Measurements from ENCODE around the gene USP5. TPM values are rescaled to one million over a fixed set of nuclear protein-coding genes. Genes with fewer than 3 reads are reported as not detected.

USP5 gene
- polyA plus RNA-seq, 1 of the 3 experiments (the other 2 are of a cell fraction): 97.2 TPM

DNA sequence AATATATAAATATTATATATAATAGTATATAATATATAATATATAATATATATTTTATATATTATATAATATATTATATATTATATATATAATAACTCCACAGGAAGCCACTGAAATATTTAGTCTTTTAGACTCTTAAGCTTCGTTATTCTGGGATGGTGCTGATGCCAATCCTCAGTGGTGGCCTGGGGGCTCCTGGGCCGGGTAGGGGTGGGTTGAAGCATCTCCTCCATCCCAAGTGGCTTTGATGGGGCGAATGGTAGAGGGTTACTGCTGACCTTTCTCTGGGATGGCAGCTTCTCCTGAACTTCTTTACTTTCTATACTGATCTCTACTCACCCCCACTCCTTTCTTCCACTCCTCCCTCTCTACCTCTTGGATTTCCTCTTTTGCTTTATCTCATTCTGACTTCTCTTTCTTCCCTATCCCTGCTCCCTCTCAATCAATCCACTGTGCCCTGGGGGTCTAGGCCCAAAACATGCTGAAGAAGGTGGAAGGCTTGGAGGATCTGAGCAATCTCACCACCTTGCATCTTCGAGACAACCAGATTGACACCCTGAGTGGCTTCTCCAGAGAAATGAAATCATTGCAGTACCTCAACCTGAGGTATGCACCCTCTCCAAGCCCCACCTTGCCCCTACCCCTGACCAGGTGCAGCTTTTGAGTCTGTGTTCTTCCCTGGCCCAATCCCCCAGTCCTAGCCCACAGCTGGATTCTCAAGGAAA lies 57.6 kb downstream of the USP5 start:
- Histone ChIP-seq H3K4me3 (ENCODE audit: low read depth in 2 of 2, low read length in 1 of 2) (no peak overlapping the region), H3K9me2 (no peaks in the 10 kb centered on the region), H3K4me1 (ENCODE audit: control insufficient read depth in 1 of 2, insufficient read depth in 2 of 2, low read depth in 1 of 2, low read length in 1 of 2) (peaks cover 5 to 13% of the 10 kb centered on the region in 2 experiments; a peak in 2 of 4 replicates), H3K36me3 (replicated peaks in 1 of 2; ENCODE audit: control insufficient read depth in 1 of 2, insufficient read depth in 2 of 2, low read length in 1 of 2) (peaks cover 0 to 5% of the 10 kb centered on the region in 2 experiments), H3K27ac (ENCODE audit: low read depth in 2 of 2, low read length in 1 of 2) (no peak overlapping the region), H4K20me1 (ENCODE audit: insufficient read depth) (no peaks in the 10 kb centered on the region), H2AFZ (ENCODE audit: low read depth) (no peak overlapping the region), H3K9me3 (no peaks in the 10 kb centered on the region), H3K27me3 (ENCODE audit: insufficient read depth) (no peaks in the 10 kb centered on the region), H3F3A (replicated peaks; ENCODE audit: insufficient read depth) (peaks cover 4% of the 10 kb centered on the region), H3K9ac (no peak overlapping the region), H3K79me2 (ENCODE audit: insufficient read depth) (no peaks in the 10 kb centered on the region), H3K4me2 (no peak overlapping the region)
- ChIA-PET CTCF (interaction anchor here (0.6 to 9.6 kb wide), 8 partner anchors 16 to 203 kb away, joined by 3 to 62 read pairs (median 6); partner anchors contain the start of genes ATN1 and SPSB2), POLR2A (interaction anchor here (1.2 to 1.3 kb wide), 2 partner anchors 34 to 37 kb away, joined by 3 read pairs; partner anchors contain the start of genes C12orf57, RNU7-1 and SPSB2)
- no peak for TF ChIP-seq MEF2A (IDR thresholded peaks at IDR 0.05; ENCODE audit: borderline replicate concordance, low read depth)
- TF ChIP-seq, protein P1, sequence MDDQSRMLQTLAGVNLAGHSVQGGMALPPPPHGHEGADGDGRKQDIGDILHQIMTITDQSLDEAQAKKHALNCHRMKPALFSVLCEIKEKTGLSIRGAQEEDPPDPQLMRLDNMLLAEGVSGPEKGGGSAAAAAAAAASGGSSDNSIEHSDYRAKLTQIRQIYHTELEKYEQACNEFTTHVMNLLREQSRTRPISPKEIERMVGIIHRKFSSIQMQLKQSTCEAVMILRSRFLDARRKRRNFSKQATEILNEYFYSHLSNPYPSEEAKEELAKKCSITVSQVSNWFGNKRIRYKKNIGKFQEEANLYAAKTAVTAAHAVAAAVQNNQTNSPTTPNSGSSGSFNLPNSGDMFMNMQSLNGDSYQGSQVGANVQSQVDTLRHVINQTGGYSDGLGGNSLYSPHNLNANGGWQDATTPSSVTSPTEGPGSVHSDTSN (IDR thresholded peaks at IDR 0.05): no peak
- TF ChIP-seq, protein P2, sequence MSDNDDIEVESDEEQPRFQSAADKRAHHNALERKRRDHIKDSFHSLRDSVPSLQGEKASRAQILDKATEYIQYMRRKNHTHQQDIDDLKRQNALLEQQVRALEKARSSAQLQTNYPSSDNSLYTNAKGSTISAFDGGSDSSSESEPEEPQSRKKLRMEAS (IDR thresholded peaks at IDR 0.05; ENCODE audit: low read depth): no peak
- 77% methylated on average over 4 of the region's 4 CpGs for WGBS (ENCODE audit: low lambda C conversion rate)
- no peak for DNase-seq

DNA sequence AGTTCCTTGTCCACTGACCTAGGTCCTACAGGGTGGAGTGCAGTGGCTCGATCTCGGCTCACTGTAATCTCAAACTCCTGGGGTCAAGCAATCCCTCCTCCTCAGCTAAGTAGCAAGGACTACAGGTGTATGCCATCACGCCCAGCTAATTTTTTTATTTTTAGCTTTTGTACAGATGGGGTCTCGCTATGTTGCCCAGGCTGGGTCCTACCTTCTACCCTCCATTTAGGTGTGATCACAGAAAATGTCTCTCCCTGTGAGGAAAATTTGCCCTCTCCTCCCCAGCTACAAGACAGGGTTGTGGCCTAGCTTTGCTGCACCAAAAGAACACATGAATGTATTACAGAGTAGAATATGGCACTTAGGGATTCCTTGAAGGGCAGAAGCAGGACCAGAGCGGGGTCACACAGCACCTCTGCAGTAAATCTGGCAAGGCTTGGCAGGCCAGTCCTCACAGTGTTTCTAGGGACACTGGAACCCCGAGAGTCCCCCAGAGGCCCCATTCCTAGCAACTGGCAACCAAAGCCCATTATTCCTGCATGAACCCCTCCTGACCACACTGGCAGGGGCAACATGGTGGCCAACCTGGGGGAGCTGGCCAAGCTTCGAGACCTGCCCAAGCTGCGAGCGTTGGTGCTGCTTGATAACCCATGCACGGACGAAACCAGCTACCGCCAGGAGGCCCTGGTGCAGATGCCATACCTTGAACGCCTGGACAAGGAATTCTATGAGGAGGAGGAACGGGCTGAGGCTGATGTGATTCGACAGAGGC lies 60.4 kb downstream of the USP5 start:
- DNase-seq: no peak
- WGBS (ENCODE audit: low lambda C conversion rate): 96% methylated on average over 15 of the region's 15 CpGs
- CTCF ChIA-PET: interaction anchor here (0.6 to 9.6 kb wide), 11 partner anchors 13 to 232 kb away, joined by 3 to 62 read pairs (median 5); partner anchors contain the start of genes C12orf57 and RNU7-1
- TF ChIP-seq SIN3A (IDR thresholded peaks at IDR 0.05; ENCODE audit: borderline replicate concordance, low read depth, low read length) (no peak), POLR2AphosphoS5 (IDR thresholded peaks at IDR 0.05; ENCODE audit: low read depth, low read length) (no peak), TEAD4 (IDR thresholded peaks at IDR 0.05; ENCODE audit: borderline replicate concordance, insufficient read depth) (no peak), RAD21 (IDR thresholded peaks at IDR 0.05; ENCODE audit: low read length) (no peak), YY1 (IDR thresholded peaks at IDR 0.05; ENCODE audit: low read depth) (no peak), NRF1 (IDR thresholded peaks at IDR 0.05; ENCODE audit: low read depth, low read length) (no peak)
- TF ChIP-seq, protein P3, sequence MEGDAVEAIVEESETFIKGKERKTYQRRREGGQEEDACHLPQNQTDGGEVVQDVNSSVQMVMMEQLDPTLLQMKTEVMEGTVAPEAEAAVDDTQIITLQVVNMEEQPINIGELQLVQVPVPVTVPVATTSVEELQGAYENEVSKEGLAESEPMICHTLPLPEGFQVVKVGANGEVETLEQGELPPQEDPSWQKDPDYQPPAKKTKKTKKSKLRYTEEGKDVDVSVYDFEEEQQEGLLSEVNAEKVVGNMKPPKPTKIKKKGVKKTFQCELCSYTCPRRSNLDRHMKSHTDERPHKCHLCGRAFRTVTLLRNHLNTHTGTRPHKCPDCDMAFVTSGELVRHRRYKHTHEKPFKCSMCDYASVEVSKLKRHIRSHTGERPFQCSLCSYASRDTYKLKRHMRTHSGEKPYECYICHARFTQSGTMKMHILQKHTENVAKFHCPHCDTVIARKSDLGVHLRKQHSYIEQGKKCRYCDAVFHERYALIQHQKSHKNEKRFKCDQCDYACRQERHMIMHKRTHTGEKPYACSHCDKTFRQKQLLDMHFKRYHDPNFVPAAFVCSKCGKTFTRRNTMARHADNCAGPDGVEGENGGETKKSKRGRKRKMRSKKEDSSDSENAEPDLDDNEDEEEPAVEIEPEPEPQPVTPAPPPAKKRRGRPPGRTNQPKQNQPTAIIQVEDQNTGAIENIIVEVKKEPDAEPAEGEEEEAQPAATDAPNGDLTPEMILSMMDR (IDR thresholded peaks at IDR 0.05): no peak
- TF ChIP-seq, protein P4, sequence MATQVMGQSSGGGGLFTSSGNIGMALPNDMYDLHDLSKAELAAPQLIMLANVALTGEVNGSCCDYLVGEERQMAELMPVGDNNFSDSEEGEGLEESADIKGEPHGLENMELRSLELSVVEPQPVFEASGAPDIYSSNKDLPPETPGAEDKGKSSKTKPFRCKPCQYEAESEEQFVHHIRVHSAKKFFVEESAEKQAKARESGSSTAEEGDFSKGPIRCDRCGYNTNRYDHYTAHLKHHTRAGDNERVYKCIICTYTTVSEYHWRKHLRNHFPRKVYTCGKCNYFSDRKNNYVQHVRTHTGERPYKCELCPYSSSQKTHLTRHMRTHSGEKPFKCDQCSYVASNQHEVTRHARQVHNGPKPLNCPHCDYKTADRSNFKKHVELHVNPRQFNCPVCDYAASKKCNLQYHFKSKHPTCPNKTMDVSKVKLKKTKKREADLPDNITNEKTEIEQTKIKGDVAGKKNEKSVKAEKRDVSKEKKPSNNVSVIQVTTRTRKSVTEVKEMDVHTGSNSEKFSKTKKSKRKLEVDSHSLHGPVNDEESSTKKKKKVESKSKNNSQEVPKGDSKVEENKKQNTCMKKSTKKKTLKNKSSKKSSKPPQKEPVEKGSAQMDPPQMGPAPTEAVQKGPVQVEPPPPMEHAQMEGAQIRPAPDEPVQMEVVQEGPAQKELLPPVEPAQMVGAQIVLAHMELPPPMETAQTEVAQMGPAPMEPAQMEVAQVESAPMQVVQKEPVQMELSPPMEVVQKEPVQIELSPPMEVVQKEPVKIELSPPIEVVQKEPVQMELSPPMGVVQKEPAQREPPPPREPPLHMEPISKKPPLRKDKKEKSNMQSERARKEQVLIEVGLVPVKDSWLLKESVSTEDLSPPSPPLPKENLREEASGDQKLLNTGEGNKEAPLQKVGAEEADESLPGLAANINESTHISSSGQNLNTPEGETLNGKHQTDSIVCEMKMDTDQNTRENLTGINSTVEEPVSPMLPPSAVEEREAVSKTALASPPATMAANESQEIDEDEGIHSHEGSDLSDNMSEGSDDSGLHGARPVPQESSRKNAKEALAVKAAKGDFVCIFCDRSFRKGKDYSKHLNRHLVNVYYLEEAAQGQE (IDR thresholded peaks at IDR 0.05; ENCODE audit: low read depth, low read length): no peak
- TF ChIP-seq, protein P5, sequence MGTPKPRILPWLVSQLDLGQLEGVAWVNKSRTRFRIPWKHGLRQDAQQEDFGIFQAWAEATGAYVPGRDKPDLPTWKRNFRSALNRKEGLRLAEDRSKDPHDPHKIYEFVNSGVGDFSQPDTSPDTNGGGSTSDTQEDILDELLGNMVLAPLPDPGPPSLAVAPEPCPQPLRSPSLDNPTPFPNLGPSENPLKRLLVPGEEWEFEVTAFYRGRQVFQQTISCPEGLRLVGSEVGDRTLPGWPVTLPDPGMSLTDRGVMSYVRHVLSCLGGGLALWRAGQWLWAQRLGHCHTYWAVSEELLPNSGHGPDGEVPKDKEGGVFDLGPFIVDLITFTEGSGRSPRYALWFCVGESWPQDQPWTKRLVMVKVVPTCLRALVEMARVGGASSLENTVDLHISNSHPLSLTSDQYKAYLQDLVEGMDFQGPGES (IDR thresholded peaks at IDR 0.05; ENCODE audit: low read depth, low read length): no peak
- TF ChIP-seq, protein P6, sequence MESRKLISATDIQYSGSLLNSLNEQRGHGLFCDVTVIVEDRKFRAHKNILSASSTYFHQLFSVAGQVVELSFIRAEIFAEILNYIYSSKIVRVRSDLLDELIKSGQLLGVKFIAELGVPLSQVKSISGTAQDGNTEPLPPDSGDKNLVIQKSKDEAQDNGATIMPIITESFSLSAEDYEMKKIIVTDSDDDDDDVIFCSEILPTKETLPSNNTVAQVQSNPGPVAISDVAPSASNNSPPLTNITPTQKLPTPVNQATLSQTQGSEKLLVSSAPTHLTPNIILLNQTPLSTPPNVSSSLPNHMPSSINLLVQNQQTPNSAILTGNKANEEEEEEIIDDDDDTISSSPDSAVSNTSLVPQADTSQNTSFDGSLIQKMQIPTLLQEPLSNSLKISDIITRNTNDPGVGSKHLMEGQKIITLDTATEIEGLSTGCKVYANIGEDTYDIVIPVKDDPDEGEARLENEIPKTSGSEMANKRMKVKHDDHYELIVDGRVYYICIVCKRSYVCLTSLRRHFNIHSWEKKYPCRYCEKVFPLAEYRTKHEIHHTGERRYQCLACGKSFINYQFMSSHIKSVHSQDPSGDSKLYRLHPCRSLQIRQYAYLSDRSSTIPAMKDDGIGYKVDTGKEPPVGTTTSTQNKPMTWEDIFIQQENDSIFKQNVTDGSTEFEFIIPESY (IDR thresholded peaks at IDR 0.05; ENCODE audit: borderline replicate concordance, low read depth): no peak

More for the DNA sequence above, 60.4 kb downstream of the USP5 start:
- H3K4me1 ChIP-seq (ENCODE audit: control insufficient read depth in 1 of 2, insufficient read depth in 2 of 2, low read depth in 1 of 2, low read length in 1 of 2): peaks cover 14 to 18% of the 10 kb centered on the region in 2 experiments; a peak in 2 of 4 replicates
- no peak overlapping the region for H3K27ac ChIP-seq (ENCODE audit: low read depth in 2 of 2, low read length in 1 of 2)
- no peak overlapping the region for H3K4me2 ChIP-seq
- H2AFZ ChIP-seq (ENCODE audit: low read depth): no peak overlapping the region
- no peaks in the 10 kb centered on the region for H3K27me3 ChIP-seq (ENCODE audit: insufficient read depth)
- no peaks in the 10 kb centered on the region for H3K9me2 ChIP-seq
- peaks cover 13% of the 10 kb centered on the region; the same call in 1 of the 2 replicates for H3K79me2 ChIP-seq (ENCODE audit: insufficient read depth)
- no peak overlapping the region for H3K9ac ChIP-seq
- POLR2A ChIA-PET: interaction anchor here (1.1 to 4.2 kb wide), 5 partner anchors 10 to 46 kb away, joined by 3 to 21 read pairs (median 7); no protein-coding TSS in a partner anchor
- H4K20me1 ChIP-seq (ENCODE audit: insufficient read depth): no peaks in the 10 kb centered on the region
- H3K36me3 ChIP-seq (replicated peaks in 1 of 2; ENCODE audit: control insufficient read depth in 1 of 2, insufficient read depth in 2 of 2, low read length in 1 of 2): peaks cover 0 to 5% of the 10 kb centered on the region in 2 experiments
- no peaks in the 10 kb centered on the region for H3K9me3 ChIP-seq
- H3F3A ChIP-seq (replicated peaks; ENCODE audit: insufficient read depth): peaks cover 4% of the 10 kb centered on the region
- H3K4me3 ChIP-seq (ENCODE audit: low read depth in 2 of 2, low read length in 1 of 2): no peak overlapping the region
